Measurements from ENCODE around the gene OPTN. TPM values are rescaled to one million over a fixed set of nuclear protein-coding genes. Genes with fewer than 3 reads are reported as not detected.
"Not testable (repeated sequence)": the region's sequence is repeated elsewhere in the genome, so short reads cannot be mapped to it uniquely, and the experiment has no call there.

Gene OPTN
- total RNA-seq, 3 donors from 2014 or later (not counting 1 experiment from before 2014, with no cell fraction given): 140 to 177 (median 161) TPM

- Mint-ChIP-seq H3K27ac (no peak overlapping the region), H3K27me3 (ENCODE audit: low read depth in 2 of 2) (peaks cover 12 to 16% of the 10 kb centered on the region in 2 donors), H3K9me3 (peaks cover 9 to 10% of the 10 kb centered on the region in 2 donors), H3K36me3 (peaks cover 8% of the 10 kb centered on the region), H3K4me3 (no peak overlapping the region), H3K4me1 (no peaks in the 10 kb centered on the region)
- peaks cover 28% of the 10 kb centered on the region for H3K9me3 ChIP-seq (ENCODE audit: control insufficient read depth, insufficient read depth, low read length)
- DNase-seq: no peak
- no peak overlapping the region for H3K4me3 ChIP-seq (ENCODE audit: low read length)
- H3K4me1 ChIP-seq (ENCODE audit: control insufficient read depth, insufficient read depth, low read length): no peaks in the 10 kb centered on the region
- no peak for ATAC-seq
- no peak for TF ChIP-seq CTCF (IDR thresholded peaks at IDR 0.05)
- 86% methylated on average over 7 of the region's 7 CpGs for WGBS (ENCODE audit: insufficient coverage)
- no peak overlapping the region for H3K27ac ChIP-seq (ENCODE audit: low read length)
- H3K36me3 ChIP-seq (ENCODE audit: control insufficient read depth, insufficient read depth, low read length): no peaks in the 10 kb centered on the region
- peaks cover 4% of the 10 kb centered on the region for H3K27me3 ChIP-seq (ENCODE audit: control insufficient read depth, insufficient read depth, low read length)
- intact Hi-C loops (cut with micrococcal nuclease): no loop called here
These were observed 19.3 kb upstream of the OPTN start for GRCh38 chr10:13080643-13081042.

GRCh38 chr10:13083700-13084099 lies 16.3 kb upstream of the OPTN start:
- H3K27ac Mint-ChIP-seq; H3K36me3 ChIP-seq (ENCODE audit: control insufficient read depth, insufficient read depth, low read length); ATAC-seq; H3K27me3 ChIP-seq (ENCODE audit: control insufficient read depth, insufficient read depth, low read length); H3K27me3 Mint-ChIP-seq (ENCODE audit: low read depth in 2 of 2); H3K4me1 Mint-ChIP-seq; H3K4me3 ChIP-seq (ENCODE audit: low read length); intact Hi-C loops (cut with micrococcal nuclease); H3K4me3 Mint-ChIP-seq; H3K27ac ChIP-seq (ENCODE audit: low read length); H3K36me3 Mint-ChIP-seq; H3K4me1 ChIP-seq (ENCODE audit: control insufficient read depth, insufficient read depth, low read length); DNase-seq: not testable (repeated sequence)
- 96% methylated on average over 2 of the region's 3 CpGs for WGBS (ENCODE audit: insufficient coverage)
- H3K9me3 Mint-ChIP-seq: peaks cover 9 to 10% of the 10 kb centered on the region in 2 donors
- H3K9me3 ChIP-seq (ENCODE audit: control insufficient read depth, insufficient read depth, low read length): peaks cover 28% of the 10 kb centered on the region

GRCh38 chr10:13086056-13086455 lies 13.9 kb upstream of the OPTN start:
- peaks cover 2 to 5% of the 10 kb centered on the region in 2 donors for H3K9me3 Mint-ChIP-seq
- H3K27me3 Mint-ChIP-seq (ENCODE audit: low read depth in 2 of 2): peaks cover 6 to 7% of the 10 kb centered on the region in 2 donors
- no peak for ATAC-seq
- H3K4me3 ChIP-seq (ENCODE audit: low read length): no peak overlapping the region
- peaks cover 8% of the 10 kb centered on the region for H3K36me3 Mint-ChIP-seq
- no peaks in the 10 kb centered on the region for H3K36me3 ChIP-seq (ENCODE audit: control insufficient read depth, insufficient read depth, low read length)
- H3K27ac ChIP-seq (ENCODE audit: low read length): no peak overlapping the region
- no peak overlapping the region for H3K27ac Mint-ChIP-seq
- intact Hi-C loops (cut with micrococcal nuclease): no loop called here
- peaks cover 19% of the 10 kb centered on the region for H3K9me3 ChIP-seq (ENCODE audit: control insufficient read depth, insufficient read depth, low read length)
- H3K4me1 Mint-ChIP-seq: no peaks in the 10 kb centered on the region
- no peak for DNase-seq
- 100% methylated on average over 1 of the region's 1 CpG for WGBS (ENCODE audit: insufficient coverage)
- TF ChIP-seq CTCF (IDR thresholded peaks at IDR 0.05): no peak
- H3K4me1 ChIP-seq (ENCODE audit: control insufficient read depth, insufficient read depth, low read length): no peaks in the 10 kb centered on the region
- H3K4me3 Mint-ChIP-seq: no peak overlapping the region
- H3K27me3 ChIP-seq (ENCODE audit: control insufficient read depth, insufficient read depth, low read length): no peaks in the 10 kb centered on the region

- Mint-ChIP-seq H3K9me3 (peaks cover 2 to 5% of the 10 kb centered on the region in 2 donors), H3K4me1 (no peaks in the 10 kb centered on the region), H3K36me3 (peaks cover 8% of the 10 kb centered on the region), H3K27me3 (ENCODE audit: low read depth in 2 of 2) (peaks cover 6 to 7% of the 10 kb centered on the region in 2 donors), H3K27ac (no peak overlapping the region), H3K4me3 (no peak overlapping the region)
- DNase-seq (no peak), ATAC-seq (no peak)
- H3K9me3 ChIP-seq (ENCODE audit: control insufficient read depth, insufficient read depth, low read length): peaks cover 16% of the 10 kb centered on the region
- no peaks in the 10 kb centered on the region for H3K27me3 ChIP-seq (ENCODE audit: control insufficient read depth, insufficient read depth, low read length)
- intact Hi-C loops (cut with micrococcal nuclease): no loop called here
- no peak overlapping the region for H3K4me3 ChIP-seq (ENCODE audit: low read length)
- 96% methylated on average over 4 of the region's 4 CpGs for WGBS (ENCODE audit: insufficient coverage)
- H3K36me3 ChIP-seq (ENCODE audit: control insufficient read depth, insufficient read depth, low read length): no peaks in the 10 kb centered on the region
- H3K4me1 ChIP-seq (ENCODE audit: control insufficient read depth, insufficient read depth, low read length): no peaks in the 10 kb centered on the region
- no peak overlapping the region for H3K27ac ChIP-seq (ENCODE audit: low read length)
- no peak for TF ChIP-seq CTCF (IDR thresholded peaks at IDR 0.05)
These were observed 12.4 kb upstream of the OPTN start for GRCh38 chr10:13087601-13087985.

Data from natural killer cell (primary cell).